PC-3 (cell line): ENCODE data around the gene TMEM263.

Experiments used
- EZH2 ChIP-seq: fragments of 300-600 bp; sonication (generic); IDR thresholded peaks from one replicate; pipeline ENCODE4 v1.6.1; 2017; ENCODE audit warnings: antibody characterized with exemption, mild to moderate bottlenecking, low read length; ENCODE audit not compliant: unreplicated experiment
- EZH2phosphoT487 ChIP-seq: fragments of 300-600 bp; sonication (generic); IDR thresholded peaks from 2 replicates; pipeline ENCODE4 v1.6.1; 2018; ENCODE audit warnings: mild to moderate bottlenecking, antibody characterized with exemption, low read length, borderline replicate concordance
- TF ChIP-seq, protein P1 (sequence below): fragments of 300-600 bp; sonication (generic); conservative IDR thresholded peaks from 2 replicates; pipeline ENCODE4 v1.5.1; 2017; ENCODE audit warnings: antibody characterized with exemption, low read depth, mild to moderate bottlenecking, low read length

DNA sequence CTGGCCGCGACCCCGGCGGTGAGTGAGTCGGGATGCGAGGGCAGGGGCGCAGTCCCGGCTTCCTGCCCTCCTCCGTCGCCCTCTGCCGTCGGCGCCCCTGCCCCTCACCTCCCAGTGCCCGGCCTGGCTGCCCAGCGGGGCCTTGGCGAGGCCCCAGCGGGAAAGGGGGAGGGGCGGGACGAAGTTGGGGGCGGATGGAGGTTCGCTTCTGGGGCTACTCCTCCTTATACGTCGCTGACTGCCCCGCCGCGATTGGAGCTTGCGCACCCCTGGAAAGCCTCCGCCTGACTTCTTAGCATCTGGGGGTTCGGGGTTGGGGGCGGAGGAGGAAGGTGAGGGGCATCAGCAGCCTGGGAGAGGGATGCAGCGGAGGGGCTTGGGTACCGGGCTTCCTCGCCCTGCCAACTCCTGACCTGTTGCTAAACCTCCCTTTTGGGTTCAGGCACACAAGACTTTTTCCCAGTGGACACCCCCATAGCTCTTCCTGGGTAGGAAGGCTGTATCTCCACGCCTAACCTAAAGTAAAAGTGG, 406 bp downstream of the TMEM263 start:
- no peak for TF ChIP-seq EZH2phosphoT487
- TF ChIP-seq, protein P1, sequence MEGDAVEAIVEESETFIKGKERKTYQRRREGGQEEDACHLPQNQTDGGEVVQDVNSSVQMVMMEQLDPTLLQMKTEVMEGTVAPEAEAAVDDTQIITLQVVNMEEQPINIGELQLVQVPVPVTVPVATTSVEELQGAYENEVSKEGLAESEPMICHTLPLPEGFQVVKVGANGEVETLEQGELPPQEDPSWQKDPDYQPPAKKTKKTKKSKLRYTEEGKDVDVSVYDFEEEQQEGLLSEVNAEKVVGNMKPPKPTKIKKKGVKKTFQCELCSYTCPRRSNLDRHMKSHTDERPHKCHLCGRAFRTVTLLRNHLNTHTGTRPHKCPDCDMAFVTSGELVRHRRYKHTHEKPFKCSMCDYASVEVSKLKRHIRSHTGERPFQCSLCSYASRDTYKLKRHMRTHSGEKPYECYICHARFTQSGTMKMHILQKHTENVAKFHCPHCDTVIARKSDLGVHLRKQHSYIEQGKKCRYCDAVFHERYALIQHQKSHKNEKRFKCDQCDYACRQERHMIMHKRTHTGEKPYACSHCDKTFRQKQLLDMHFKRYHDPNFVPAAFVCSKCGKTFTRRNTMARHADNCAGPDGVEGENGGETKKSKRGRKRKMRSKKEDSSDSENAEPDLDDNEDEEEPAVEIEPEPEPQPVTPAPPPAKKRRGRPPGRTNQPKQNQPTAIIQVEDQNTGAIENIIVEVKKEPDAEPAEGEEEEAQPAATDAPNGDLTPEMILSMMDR, result no peak; the same call in 1 of the 2 replicates
- no peak for TF ChIP-seq EZH2
